AG04450 (cell line): Measurements from ENCODE around the gene FHAD1. TPM values are rescaled to one million over a fixed set of nuclear protein-coding genes. Genes with fewer than 3 reads are reported as not detected.

Source experiments
- CTCF ChIA-PET: fragments of 300-600, 350-600 bp; formaldehyde crosslinking; extraction: SDS; loops from one replicate; lab custom pipeline; 2022; ENCODE audit warnings: antibody characterized with exemption, inconsistent platforms; lab: Charles Lee
- POLR2A ChIA-PET: fragments of 350-600 bp; formaldehyde crosslinking; extraction: SDS; loops from one replicate; lab custom pipeline; 2021; ENCODE audit warnings: antibody characterized with exemption, inconsistent platforms; lab: Yijun Ruan, JAX
- DNase-seq: peaks from one replicate; pipeline ENCODE4 v3.0.0-alpha.2; 2011; ENCODE audit warnings: low read depth, low spot score
- H3K27ac ChIP-seq: one replicate; pipeline ENCODE4 v1.5.1; 2012; ENCODE audit warnings: low read depth, low read length, control low read depth
- H3K27me3 ChIP-seq: one replicate; pipeline ENCODE4 v1.6.0; 2012; ENCODE audit warnings: low read length; ENCODE audit not compliant: control insufficient read depth, insufficient read depth
- H3K4me3 ChIP-seq: 2 replicates; pipeline ENCODE4 v1.5.1; 2011; ENCODE audit warnings: mild to moderate bottlenecking, low read depth, low read length, control low read depth
- H3K9me3 ChIP-seq: 2 replicates; pipeline ENCODE4 v1.5.1; 2012; ENCODE audit warnings: low read length; ENCODE audit not compliant: control insufficient read depth, insufficient read depth
- CTCF ChIP-seq: IDR thresholded peaks from 2 replicates; pipeline ENCODE4 v1.5.1; 2011; ENCODE audit warnings: low read depth, low read length, control low read depth, inconsistent platforms
- polyA plus RNA-seq: library from polyadenylated mRNA; depleted of rRNA; stranded (reverse); fragments of >200 nt; gene quantifications from 2 replicates; pipeline ENCODE4 v1.2.3, GENCODE V29; 2011

Gene FHAD1
- polyA plus RNA-seq, 1 experiment, result 0.36 TPM

GRCh38 chr1:15348648-15349047 is 101.6 kb downstream of the FHAD1 start:
- Histone ChIP-seq H3K27ac (no peak overlapping the region), H3K27me3 (no peaks in the 10 kb centered on the region), H3K4me3 (no peak overlapping the region), H3K9me3 (no peaks in the 10 kb centered on the region; the same call in 1 of the 2 replicates)
- TF ChIP-seq CTCF, result no peak
- ChIA-PET POLR2A (no interaction called here), CTCF (no interaction called here)
- no peak for DNase-seq

DNA sequence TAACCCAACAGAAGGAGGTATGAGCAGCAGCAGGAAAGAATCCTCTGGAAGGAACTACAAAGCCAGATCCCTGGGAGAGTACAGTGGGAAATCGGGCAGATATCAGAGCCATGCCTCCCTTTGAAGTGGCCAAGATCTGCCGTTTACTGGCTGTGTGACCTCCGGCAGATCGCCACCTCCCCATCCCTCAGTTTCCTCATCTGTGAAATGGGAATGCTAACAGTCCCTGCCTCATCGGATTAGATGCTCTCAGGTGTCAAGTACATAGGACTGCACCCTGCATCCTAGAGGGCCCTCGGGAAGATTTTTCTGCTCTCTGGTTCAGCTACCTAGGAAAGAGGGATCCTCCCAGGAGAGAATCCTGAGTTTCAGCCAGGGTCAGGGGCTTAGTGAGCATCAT is 102.1 kb downstream of the FHAD1 start:
- no peak overlapping the region for H3K4me3 ChIP-seq
- no peaks in the 10 kb centered on the region; the same call in 1 of the 2 replicates for H3K9me3 ChIP-seq
- no peaks in the 10 kb centered on the region for H3K27me3 ChIP-seq
- DNase-seq, result no peak
- POLR2A ChIA-PET, result no interaction called here
- CTCF ChIA-PET, result no interaction called here
- no peak overlapping the region for H3K27ac ChIP-seq
- TF ChIP-seq CTCF, result no peak

DNA sequence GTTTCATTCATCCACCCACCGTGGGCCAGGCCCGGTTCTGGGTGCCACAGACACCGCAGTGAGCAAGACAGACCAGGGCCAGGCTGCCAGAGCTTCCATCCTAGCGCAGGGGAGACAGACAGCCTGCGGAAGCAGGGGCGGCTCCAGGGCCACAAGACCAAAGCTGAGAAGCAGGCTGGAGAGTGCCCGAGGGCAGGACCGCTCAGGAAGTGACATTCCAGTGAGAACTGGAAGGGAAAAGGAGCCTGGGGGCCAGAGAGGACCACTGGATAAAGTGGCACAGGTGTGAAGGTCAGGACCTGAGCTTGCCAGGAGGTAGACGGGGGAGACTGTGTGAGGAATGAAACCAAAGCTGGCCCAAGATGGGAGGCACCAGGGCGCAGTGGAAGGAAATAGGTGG is 103.1 kb downstream of the FHAD1 start:
- ChIA-PET POLR2A (no interaction called here), CTCF (interaction anchor here (1.7 kb wide), 1 partner anchor 27 kb away, joined by 6 read pairs; no protein-coding TSS in a partner anchor)
- Histone ChIP-seq H3K4me3 (no peak overlapping the region), H3K27me3 (no peaks in the 10 kb centered on the region), H3K9me3 (no peaks in the 10 kb centered on the region; the same call in 1 of the 2 replicates), H3K27ac (no peak overlapping the region)
- no peak for DNase-seq
- TF ChIP-seq CTCF, result no peak

- Histone ChIP-seq H3K27ac (no peak overlapping the region), H3K4me3 (no peak overlapping the region), H3K9me3 (no peaks in the 10 kb centered on the region), H3K27me3 (no peaks in the 10 kb centered on the region)
- no peak for DNase-seq
- ChIA-PET POLR2A (no interaction called here), CTCF (interaction anchor here (1.7 kb wide), 1 partner anchor 27 kb away, joined by 6 read pairs; no protein-coding TSS in a partner anchor)
- no peak for TF ChIP-seq CTCF
Measured at GRCh38 chr1:15350551-15351200, 103.7 kb downstream of the FHAD1 start.

GRCh38 chr1:15351310-15351709 is 104.3 kb downstream of the FHAD1 start:
- CTCF ChIA-PET, result interaction anchor here (1.7 kb wide), 1 partner anchor 28 kb away, joined by 6 read pairs; no protein-coding TSS in a partner anchor
- POLR2A ChIA-PET, result no interaction called here

More at GRCh38 chr1:15351310-15351709, 104.3 kb downstream of the FHAD1 start:
- no peak for TF ChIP-seq CTCF
- Histone ChIP-seq H3K27ac (no peak overlapping the region), H3K27me3 (no peaks in the 10 kb centered on the region), H3K4me3 (no peak overlapping the region), H3K9me3 (no peaks in the 10 kb centered on the region)
- DNase-seq, result no peak
